ENCODE results near the gene POLN.

DNA sequence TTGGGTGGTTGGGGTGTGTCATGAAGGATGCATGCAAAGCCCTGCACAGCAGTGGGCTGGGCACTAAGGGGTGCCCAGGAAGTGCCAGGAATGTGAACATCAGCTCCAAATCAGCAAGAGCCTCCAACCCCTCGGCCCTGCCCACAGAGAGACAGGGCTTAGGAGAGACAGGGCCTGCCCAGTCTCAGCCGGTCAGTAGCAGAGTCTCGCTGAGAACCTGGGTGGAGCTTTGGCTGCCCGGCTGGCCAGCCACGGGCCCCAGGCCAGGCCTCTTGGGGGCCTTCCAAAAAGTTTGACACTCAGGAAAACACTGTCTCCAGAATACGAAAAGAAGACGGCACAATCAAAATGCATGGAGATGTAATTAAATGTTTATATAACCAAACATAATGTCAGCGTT is 24.3 kb upstream of the POLN start:
- no peak for TF ChIP-seq CTCF (conservative IDR thresholded peaks at IDR 0.05; ENCODE audit: low read length)
- TF ChIP-seq EZH2phosphoT487 (IDR thresholded peaks at IDR 0.05; ENCODE audit: borderline replicate concordance): no peak

Data from Loucy (cell line).